SH-SY5Y (cell line): ENCODE data around the gene CLRN3.

ENCODE experiments used
- GATA2 ChIP-seq: IDR thresholded peaks from 2 replicates; pipeline ENCODE4 v1.6.1; 2011; ENCODE audit warnings: mild to moderate bottlenecking, low read depth, low read length
- GATA3 ChIP-seq: IDR thresholded peaks from 2 replicates; pipeline ENCODE4 v1.6.1; 2011; ENCODE audit warnings: low read depth, mild to moderate bottlenecking, low read length, moderate library complexity

GRCh38 chr10:127845756-127846155 is 47.0 kb downstream of the CLRN3 start:
- no peak for TF ChIP-seq GATA3
- no peak for TF ChIP-seq GATA2
